A673 (cell line): Measurements from ENCODE around the gene SDK1.

Source experiments
- CTCF ChIP-seq: fragments of 300-800, 200-600 bp; sonication (generic); conservative IDR thresholded peaks from 2 replicates; pipeline ENCODE4 v1.5.1; 2017; ENCODE audit warnings: low read depth, mild to moderate bottlenecking, antibody characterized with exemption, low read length, moderate library complexity, mixed read lengths
- EZH2 ChIP-seq: fragments of 200-600 bp; sonication (generic); IDR thresholded peaks from 2 replicates; pipeline ENCODE4 v1.6.1; 2017; ENCODE audit warnings: borderline replicate concordance, low read depth, mild to moderate bottlenecking, mixed read lengths, antibody characterized with exemption, low read length; ENCODE audit not compliant: poor library complexity, severe bottlenecking

GRCh38 chr7:4174016-4174415, 873.0 kb downstream of the SDK1 start:
- TF ChIP-seq CTCF (no peak), EZH2 (no peak)
